HG02973 (cell line): ENCODE results near the gene ZIM2.

ENCODE experiments used
- ATAC-seq: cut with Tn5 transposase; IDR thresholded peaks from one replicate; pipeline ENCODE4 v1.9.1; 2021; ENCODE audit warnings: moderate library complexity; ENCODE audit not compliant: unreplicated experiment

ZIM2 gene

GRCh38 chr19:56839652-56840450, 675 bp downstream of the ZIM2 start:
- ATAC-seq, result no peak

- no peak for ATAC-seq
Measured at GRCh38 chr19:56838909-56839651, 1.4 kb downstream of the ZIM2 start.

- ATAC-seq, result no peak
Measured at GRCh38 chr19:56838024-56838908, 2.3 kb downstream of the ZIM2 start.

- no peak for ATAC-seq
Measured at GRCh38 chr19:56837492-56838023, 3.0 kb downstream of the ZIM2 start.

GRCh38 chr19:56837004-56837403, 3.5 kb downstream of the ZIM2 start:
- no peak for ATAC-seq

- ATAC-seq, result no peak
Measured at GRCh38 chr19:56836059-56836458, 4.5 kb downstream of the ZIM2 start.

GRCh38 chr19:56835401-56835800, 5.1 kb downstream of the ZIM2 start:
- no peak for ATAC-seq

- ATAC-seq, result no peak
Measured at GRCh38 chr19:56834564-56835375, 5.8 kb downstream of the ZIM2 start.

- ATAC-seq, result no peak
Measured at GRCh38 chr19:56832352-56832928, 8.1 kb downstream of the ZIM2 start.

GRCh38 chr19:56831255-56831654, 9.3 kb downstream of the ZIM2 start:
- no peak for ATAC-seq

- no peak for ATAC-seq
Measured at GRCh38 chr19:56829596-56829995, 10.9 kb downstream of the ZIM2 start.

GRCh38 chr19:56827708-56828107, 12.8 kb downstream of the ZIM2 start:
- no peak for ATAC-seq

- ATAC-seq, result no peak
Measured at GRCh38 chr19:56823956-56824355, 16.6 kb downstream of the ZIM2 start.

GRCh38 chr19:56823417-56823816, 17.1 kb downstream of the ZIM2 start:
- no peak for ATAC-seq

- ATAC-seq, result no peak
Measured at GRCh38 chr19:56822755-56823154, 17.8 kb downstream of the ZIM2 start.

- no peak for ATAC-seq
Measured at GRCh38 chr19:56821675-56822074, 18.9 kb downstream of the ZIM2 start.

GRCh38 chr19:56821209-56821608, 19.3 kb downstream of the ZIM2 start:
- no peak for ATAC-seq

- no peak for ATAC-seq
Measured at GRCh38 chr19:56819166-56819565, 21.4 kb downstream of the ZIM2 start.

GRCh38 chr19:56814656-56815055, 25.9 kb downstream of the ZIM2 start:
- no peak for ATAC-seq

GRCh38 chr19:56813531-56813930, 27.0 kb downstream of the ZIM2 start:
- ATAC-seq, result no peak
